Coronary artery (tissue), 2 donors: ENCODE results near the gene PRSS33.

Experiments
- DNase-seq: peaks from one replicate; pipeline ENCODE4 v3.0.0-alpha.2; 2017; ENCODE audit warnings: low spot score
- H3K27ac ChIP-seq, 2 donors: fragments of 200-600 bp; sonication (generic); one replicate each; pipeline ENCODE4 v1.5.1; 2016 to 2019
- H3K4me3 ChIP-seq: fragments of 200-600 bp; sonication (generic); 2 replicates; pipeline ENCODE4 v1.5.1; 2016; ENCODE audit warnings: mild to moderate bottlenecking, moderate library complexity
- TF ChIP-seq, protein P1 (sequence below): fragments of 200-600 bp; sonication (generic); IDR thresholded peaks from one replicate; pipeline ENCODE4 v1.5.1; 2019; ENCODE audit warnings: antibody characterized with exemption

The PRSS33 gene

DNA sequence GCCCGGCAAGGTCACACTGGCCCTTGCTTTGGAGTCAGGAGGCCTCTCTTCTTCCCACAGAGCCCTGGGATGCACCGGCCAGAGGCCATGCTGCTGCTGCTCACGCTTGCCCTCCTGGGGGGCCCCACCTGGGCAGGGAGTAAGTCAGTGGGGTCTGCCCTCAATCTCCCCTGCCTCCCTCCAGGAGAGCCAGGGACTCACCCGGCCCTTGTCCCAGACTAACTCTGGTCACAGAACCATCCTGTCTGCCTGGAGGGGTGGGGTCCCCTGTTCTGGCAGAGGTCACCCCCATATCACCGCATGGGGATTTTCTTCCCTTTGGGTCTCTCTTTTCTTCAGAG lies 43.0 kb upstream of the PRSS33 start:
- Histone ChIP-seq H3K4me3 (no peak overlapping the region), H3K27ac (no peak overlapping the region)
- TF ChIP-seq, protein P1, sequence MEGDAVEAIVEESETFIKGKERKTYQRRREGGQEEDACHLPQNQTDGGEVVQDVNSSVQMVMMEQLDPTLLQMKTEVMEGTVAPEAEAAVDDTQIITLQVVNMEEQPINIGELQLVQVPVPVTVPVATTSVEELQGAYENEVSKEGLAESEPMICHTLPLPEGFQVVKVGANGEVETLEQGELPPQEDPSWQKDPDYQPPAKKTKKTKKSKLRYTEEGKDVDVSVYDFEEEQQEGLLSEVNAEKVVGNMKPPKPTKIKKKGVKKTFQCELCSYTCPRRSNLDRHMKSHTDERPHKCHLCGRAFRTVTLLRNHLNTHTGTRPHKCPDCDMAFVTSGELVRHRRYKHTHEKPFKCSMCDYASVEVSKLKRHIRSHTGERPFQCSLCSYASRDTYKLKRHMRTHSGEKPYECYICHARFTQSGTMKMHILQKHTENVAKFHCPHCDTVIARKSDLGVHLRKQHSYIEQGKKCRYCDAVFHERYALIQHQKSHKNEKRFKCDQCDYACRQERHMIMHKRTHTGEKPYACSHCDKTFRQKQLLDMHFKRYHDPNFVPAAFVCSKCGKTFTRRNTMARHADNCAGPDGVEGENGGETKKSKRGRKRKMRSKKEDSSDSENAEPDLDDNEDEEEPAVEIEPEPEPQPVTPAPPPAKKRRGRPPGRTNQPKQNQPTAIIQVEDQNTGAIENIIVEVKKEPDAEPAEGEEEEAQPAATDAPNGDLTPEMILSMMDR = no peak
- DNase-seq = no peak

DNA sequence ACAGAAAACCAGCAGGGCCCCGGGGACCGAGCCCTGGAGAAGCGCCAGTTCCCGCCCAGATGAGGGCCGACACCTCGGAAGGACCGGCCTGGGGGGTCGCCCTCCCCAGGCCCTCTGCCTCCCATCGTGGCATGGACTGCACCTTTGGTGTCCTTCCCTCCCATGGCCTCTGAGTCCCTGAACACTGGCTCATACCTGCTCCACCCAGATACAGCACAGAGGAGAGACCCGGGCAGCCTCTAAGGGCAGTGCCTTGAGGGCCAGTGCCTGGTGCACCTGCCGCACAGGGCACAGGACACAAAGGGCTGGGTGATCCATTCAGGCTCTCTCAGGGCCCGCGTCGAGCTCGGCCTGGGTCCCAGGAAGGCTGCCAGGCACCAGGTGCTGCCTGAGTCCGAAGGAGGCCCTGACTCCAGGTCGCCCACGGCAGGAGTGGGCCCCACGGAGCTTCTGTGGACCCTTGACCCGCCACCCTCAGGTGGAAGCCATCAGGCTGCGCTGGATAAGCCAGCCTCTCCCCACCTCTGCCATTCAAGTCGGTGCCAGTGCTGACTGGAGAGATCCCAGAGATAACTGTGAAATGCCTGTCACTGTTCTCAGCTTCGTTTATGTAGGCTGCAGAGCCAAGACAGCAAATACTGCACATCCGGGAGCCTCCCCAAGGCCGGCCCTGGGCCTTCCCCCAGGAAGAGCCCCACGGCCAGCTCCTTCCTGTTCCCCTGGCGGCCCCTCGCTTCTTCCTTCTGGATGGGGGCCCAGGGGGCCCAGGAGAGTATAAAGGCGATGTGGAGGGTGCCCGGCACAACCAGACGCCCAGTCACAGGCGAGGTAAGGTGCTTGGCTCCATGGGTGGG lies 42.4 kb upstream of the PRSS33 start, which contains the start of gene ZG16B:
Gene ZG16B, plus strand, starts transcription at position 803 of the 854 bp plus-strand sequence. CDS start 139 bp downstream, outside the sequence.
- Histone ChIP-seq H3K4me3 (no peak within 1 kb of the TSS), H3K27ac (no peak within 1 kb of the TSS)
- TF ChIP-seq, protein P1 = no peak
- no peak for DNase-seq

DNA sequence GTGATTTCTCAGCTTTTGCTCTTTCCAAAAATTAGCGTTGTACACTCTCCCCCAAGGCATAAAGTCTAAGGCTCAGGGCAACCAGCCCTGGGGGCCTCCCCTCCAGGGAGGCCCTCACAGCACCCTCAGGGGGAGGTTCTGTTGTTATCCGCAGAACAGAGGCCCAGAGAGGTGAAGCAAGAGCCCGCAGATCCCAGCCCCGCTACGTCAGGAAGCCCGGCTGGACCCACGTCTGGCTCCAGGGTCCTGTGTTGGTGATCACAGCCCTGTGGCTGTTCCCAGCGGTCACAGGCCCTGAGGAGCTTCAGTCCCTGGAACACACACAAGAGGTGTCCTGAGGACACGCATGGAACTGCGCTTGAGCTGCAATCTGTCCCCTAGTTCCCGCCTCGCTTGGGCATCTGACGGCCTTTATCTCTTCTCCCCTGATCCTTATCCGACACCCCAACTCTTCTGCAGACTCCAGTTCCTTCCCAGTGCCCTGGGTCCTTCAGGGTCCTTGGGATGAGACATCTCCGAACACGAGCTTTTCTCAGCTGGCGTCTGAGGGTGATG lies 41.6 kb upstream of the PRSS33 start:
- TF ChIP-seq, protein P1 = no peak
- no peak overlapping the region for H3K27ac ChIP-seq
- no peak for DNase-seq
- H3K4me3 ChIP-seq = no peak overlapping the region

DNA sequence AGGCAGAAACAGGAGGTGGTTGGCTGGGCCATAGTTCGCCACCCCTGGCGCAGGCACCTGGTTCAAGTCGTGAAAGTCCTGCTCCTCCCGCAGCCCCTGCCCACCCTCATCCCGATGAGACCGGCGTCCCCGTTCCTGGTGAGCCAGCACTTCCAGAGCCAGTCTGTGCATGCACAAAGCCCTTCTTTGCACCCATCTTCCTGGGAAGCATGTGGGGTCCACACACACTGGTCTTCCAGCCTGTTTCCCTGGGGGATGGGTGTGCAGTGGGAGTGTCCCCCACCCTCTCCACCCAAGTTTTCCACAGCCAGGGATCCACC lies 41.1 kb upstream of the PRSS33 start:
- H3K4me3 ChIP-seq = no peak overlapping the region
- DNase-seq = no peak
- TF ChIP-seq, protein P1 = no peak
- H3K27ac ChIP-seq = no peak overlapping the region

DNA sequence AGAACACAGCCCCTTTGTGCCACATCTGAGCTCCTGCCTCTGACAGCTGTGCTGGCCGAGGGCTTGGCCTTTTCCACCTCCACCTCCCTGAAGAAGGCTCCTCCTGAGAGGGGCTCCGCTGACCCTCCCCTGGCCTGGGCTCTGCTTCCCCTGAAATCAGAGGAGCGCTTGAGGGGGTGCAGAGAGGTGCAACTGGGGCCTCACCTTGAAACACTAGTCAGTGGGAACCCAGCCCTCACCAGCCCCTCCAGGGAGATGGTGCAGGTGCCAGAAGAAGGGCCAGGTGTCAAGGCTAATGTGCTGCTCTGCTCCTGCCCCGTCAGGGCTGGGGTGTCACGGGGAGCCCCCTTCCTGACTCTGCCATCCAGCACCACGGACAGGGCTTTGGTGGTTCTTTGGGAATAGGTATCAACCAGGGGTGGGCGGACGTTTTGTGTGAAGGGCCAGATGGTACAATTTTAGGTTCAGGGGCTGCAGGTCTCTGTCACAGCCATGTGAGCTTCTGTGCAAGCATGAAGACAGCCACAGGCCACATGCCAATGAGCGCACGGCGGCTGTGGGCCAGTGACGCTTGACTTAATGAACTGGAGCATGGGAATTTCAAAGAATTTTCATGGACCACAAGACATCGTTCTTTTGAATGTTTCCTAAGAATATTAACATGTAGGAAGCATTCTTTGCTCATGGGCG lies 40.6 kb upstream of the PRSS33 start:
- TF ChIP-seq, protein P1 = no peak
- DNase-seq = no peak
- no peak overlapping the region for H3K4me3 ChIP-seq

DNA sequence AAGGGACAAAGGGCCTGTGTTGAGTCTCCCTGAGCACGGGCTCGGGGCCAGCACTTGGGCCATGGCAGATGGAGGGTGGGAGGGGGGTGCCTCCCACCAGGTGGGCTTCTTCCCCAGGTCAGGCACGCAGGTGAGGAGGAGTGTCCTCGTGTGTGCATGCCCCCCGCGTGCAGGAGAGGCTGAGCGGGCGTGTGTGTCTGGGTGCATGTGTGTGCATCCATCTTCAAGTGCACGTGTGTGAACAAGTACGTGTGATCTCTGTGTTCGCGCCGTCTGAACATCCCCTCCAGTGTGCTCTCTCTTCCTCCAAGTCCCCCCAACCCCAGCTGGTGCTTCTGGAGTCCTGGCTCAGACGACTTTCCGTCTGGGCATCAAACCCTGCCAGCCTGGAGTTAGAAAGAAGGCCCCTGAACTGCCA lies 40.0 kb upstream of the PRSS33 start:
- DNase-seq = no peak
- TF ChIP-seq, protein P1 = no peak
- Histone ChIP-seq H3K27ac (no peak overlapping the region), H3K4me3 (no peak overlapping the region)

More for the DNA sequence above, 40.6 kb upstream of the PRSS33 start:
- no peak overlapping the region for H3K27ac ChIP-seq
